CD4-positive, CD25-positive, alpha-beta regulatory T cell (primary cell): ENCODE measurements around the gene CUL4A. TPM values are rescaled to one million over a fixed set of nuclear protein-coding genes. Genes with fewer than 3 reads are reported as not detected.
"Not testable (repeated sequence)": the region's sequence is repeated elsewhere in the genome, so short reads cannot be mapped to it uniquely, and the experiment has no call there.

Experiments
- ATAC-seq, 2 donors: fragments of 150-1000 bp; cut with Tn5 transposase; one replicate each; pipeline ENCODE4 v1.10.0; 2021; ENCODE audit warnings: low read depth in 2 of 2, moderate number of reproducible peaks in 2 of 2, moderate library complexity in 1 of 2
- DNase-seq, 3 donors: peaks; one replicate each; pipeline versions ENCODE4 v3.0.0 to v3.0.0-alpha.2; 2012 to 2022; ENCODE audit warnings: mixed read lengths in 1 of 3
- H3K27ac ChIP-seq: one replicate; pipeline ENCODE4 v1.7.0; 2013; ENCODE audit warnings: mild to moderate bottlenecking, low read length; ENCODE audit not compliant: insufficient read depth, poor library complexity, severe bottlenecking
- H3K27me3 ChIP-seq: one replicate; pipeline ENCODE4 v1.7.0; 2013; ENCODE audit warnings: low read length; ENCODE audit not compliant: control insufficient read depth, insufficient read depth
- H3K36me3 ChIP-seq: one replicate; pipeline ENCODE4 v1.7.0; 2013; ENCODE audit warnings: mild to moderate bottlenecking, low read length, moderate library complexity; ENCODE audit not compliant: control insufficient read depth, insufficient read depth
- H3K4me1 ChIP-seq: 2 replicates; pipeline ENCODE4 v1.7.0; 2013; ENCODE audit warnings: mild to moderate bottlenecking, low read length; ENCODE audit not compliant: insufficient read depth, control insufficient read depth, poor library complexity, severe bottlenecking
- H3K4me3 ChIP-seq: one replicate; pipeline ENCODE4 v1.7.0; 2013; ENCODE audit warnings: low read depth, mild to moderate bottlenecking, low read length, moderate library complexity
- H3K9me3 ChIP-seq, 2 experiments: 1 replicate in 1 of 2; 2 replicates in 1 of 2; pipeline ENCODE4 v1.7.0; 2013; ENCODE audit warnings: low read length in 2 of 2, mild to moderate bottlenecking in 1 of 2, moderate library complexity in 1 of 2; ENCODE audit not compliant: control insufficient read depth in 2 of 2
- H3K27ac Mint-ChIP-seq, 3 donors: one replicate each; pipeline ENCODE4 v1.8.0; 2020 to 2022; ENCODE audit warnings: mild to moderate bottlenecking in 3 of 3, mixed read lengths in 3 of 3, moderate library complexity in 2 of 3
- H3K27me3 Mint-ChIP-seq: one replicate; pipeline ENCODE4 v1.8.0; 2022; ENCODE audit warnings: mild to moderate bottlenecking, mixed read lengths
- H3K36me3 Mint-ChIP-seq: one replicate; pipeline ENCODE4 v1.8.0; 2020; ENCODE audit warnings: mixed read lengths
- H3K4me1 Mint-ChIP-seq, 4 donors: one replicate each; pipeline ENCODE4 v1.8.0; 2020 to 2022; ENCODE audit warnings: mixed read lengths in 4 of 4, mild to moderate bottlenecking in 1 of 4
- H3K4me3 Mint-ChIP-seq, 4 donors: one replicate each; pipeline ENCODE4 v1.8.0; 2020 to 2022; ENCODE audit warnings: mild to moderate bottlenecking in 4 of 4, mixed read lengths in 4 of 4, moderate library complexity in 3 of 4
- H3K9me3 Mint-ChIP-seq, 7 donors: one replicate each; pipeline ENCODE4 v1.8.0; 2020 to 2022; ENCODE audit warnings: mixed read lengths in 7 of 7, mild to moderate bottlenecking in 3 of 7, moderate library complexity in 2 of 7
- polyA plus RNA-seq, 4 donors: library from polyadenylated mRNA; unstranded; fragments of 300-500 nt; fragmentation: Illumina TruSeq; gene quantifications; one replicate each; pipeline ENCODE4 v1.2.3, GENCODE V29; 2021
- total RNA-seq: library from RNA; stranded (reverse); gene quantifications from one replicate; pipeline ENCODE4 v1.2.3, GENCODE V29; 2022

The CUL4A gene
- total RNA-seq = 76.4 TPM
- polyA plus RNA-seq = 10 to 100 TPM; 46.5 to 54.7 (median 52.9) TPM

DNA sequence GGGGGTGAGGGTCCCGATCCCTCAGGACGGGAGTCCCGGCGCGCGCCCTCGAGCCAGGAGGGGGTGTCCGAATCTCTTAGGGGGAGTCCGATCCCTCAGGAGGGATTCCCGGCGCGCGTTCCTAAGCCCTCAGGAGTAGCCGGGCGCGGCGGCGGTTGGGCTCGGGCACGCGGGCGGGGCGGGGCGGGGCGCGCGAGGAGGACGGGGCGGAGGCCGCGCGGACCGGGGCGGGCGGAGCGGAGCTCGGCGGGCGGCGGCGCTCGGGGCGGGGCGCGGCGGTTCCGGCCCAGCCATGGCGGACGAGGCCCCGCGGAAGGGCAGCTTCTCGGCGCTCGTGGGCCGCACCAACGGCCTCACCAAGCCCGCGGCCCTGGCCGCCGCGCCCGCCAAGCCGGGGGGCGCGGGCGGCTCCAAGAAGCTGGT is at the start of gene CUL4A:
Gene CUL4A, plus strand, starts transcription at position 278 of the 423 bp plus-strand sequence. Its CDS starts 15 bp downstream, at position 293.
- peaks cover 72% of the 10 kb centered on the region for H3K4me1 ChIP-seq
- H3K27me3 Mint-ChIP-seq = no peaks in the 10 kb centered on the region
- no peaks in the 10 kb centered on the region for H3K9me3 ChIP-seq
- peak within 1 kb of the TSS; percentile 90 to 97 (median 94) for H3K4me3 Mint-ChIP-seq
- peaks cover 45 to 63% (median 52%) of the 10 kb centered on the region in 4 donors for H3K4me1 Mint-ChIP-seq
- DNase-seq (peak; percentile 62 to 70 (median 62)), ATAC-seq (peak; percentile 46 to 52)
- H3K27ac Mint-ChIP-seq = peak within 1 kb of the TSS; percentile 82 to 88 (median 87)
- H3K4me3 ChIP-seq = peak within 1 kb of the TSS; percentile 95
- H3K27me3 ChIP-seq = no peaks in the 10 kb centered on the region
- no peaks in the 10 kb centered on the region for H3K9me3 Mint-ChIP-seq
- H3K36me3 Mint-ChIP-seq = peaks cover 23% of the 10 kb centered on the region
- H3K36me3 ChIP-seq = peaks cover 9% of the 10 kb centered on the region
- peak within 1 kb of the TSS; percentile 96 for H3K27ac ChIP-seq

DNA sequence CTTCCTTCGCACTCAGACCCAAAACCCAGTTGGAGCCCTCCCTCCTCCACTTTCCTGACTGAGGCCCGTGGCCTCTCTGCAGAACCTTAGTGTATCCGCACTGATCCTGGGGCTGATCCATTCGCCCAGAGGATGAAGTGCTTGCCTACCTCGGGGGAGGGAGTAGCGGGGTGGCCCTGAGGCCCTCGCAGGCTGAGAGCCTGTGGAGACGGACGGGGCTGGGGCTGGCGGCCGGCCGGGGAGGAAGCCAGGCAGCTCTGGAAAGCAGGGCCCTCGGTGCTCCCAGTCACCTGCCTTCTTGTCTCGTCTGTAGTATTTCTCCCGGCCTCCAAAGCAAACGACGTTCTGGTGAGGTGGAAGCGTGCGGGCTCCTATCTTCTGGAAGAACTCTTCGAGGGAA is 49.7 kb upstream of the CUL4A start:
- Mint-ChIP-seq H3K4me1 (peaks cover 0 to 36% (median 15%) of the 10 kb centered on the region in 4 donors), H3K4me3 (peak overlapping the region in 1 of 4 donors; percentile 52), H3K36me3 (no peaks in the 10 kb centered on the region), H3K9me3 (peaks cover 0 to 5% (median 0%) of the 10 kb centered on the region in 7 donors), H3K27ac (no peak overlapping the region), H3K27me3 (no peaks in the 10 kb centered on the region)
- Histone ChIP-seq H3K27me3 (no peaks in the 10 kb centered on the region), H3K4me3 (no peak overlapping the region), H3K4me1 (peaks cover 13% of the 10 kb centered on the region), H3K27ac (no peak overlapping the region), H3K9me3 (no peaks in the 10 kb centered on the region), H3K36me3 (no peaks in the 10 kb centered on the region)
- DNase-seq (no peak), ATAC-seq (no peak)

DNA sequence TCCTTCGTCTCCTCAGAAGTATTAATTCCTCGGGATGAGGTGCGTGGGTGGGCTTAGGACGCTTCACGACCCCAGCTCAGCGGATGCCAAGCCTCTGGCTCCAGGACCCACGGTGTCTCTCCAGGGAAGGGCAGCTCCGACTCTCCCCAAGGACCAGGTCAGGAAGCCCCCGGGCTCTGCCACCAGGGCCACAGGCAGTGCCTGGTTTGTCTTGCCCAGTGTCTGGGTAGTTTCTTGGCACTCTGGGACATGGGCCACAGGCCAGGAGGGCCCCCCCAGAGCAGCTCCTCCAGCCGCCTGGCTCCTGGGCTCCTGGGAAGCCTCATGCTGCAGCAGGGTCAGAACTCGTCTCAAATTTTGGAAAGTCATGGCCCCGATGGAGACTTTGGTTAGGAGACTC is 48.4 kb upstream of the CUL4A start:
- Mint-ChIP-seq H3K36me3 (no peaks in the 10 kb centered on the region), H3K4me3 (peak overlapping the region in 2 of 4 donors; percentile 52 to 86)

DNA sequence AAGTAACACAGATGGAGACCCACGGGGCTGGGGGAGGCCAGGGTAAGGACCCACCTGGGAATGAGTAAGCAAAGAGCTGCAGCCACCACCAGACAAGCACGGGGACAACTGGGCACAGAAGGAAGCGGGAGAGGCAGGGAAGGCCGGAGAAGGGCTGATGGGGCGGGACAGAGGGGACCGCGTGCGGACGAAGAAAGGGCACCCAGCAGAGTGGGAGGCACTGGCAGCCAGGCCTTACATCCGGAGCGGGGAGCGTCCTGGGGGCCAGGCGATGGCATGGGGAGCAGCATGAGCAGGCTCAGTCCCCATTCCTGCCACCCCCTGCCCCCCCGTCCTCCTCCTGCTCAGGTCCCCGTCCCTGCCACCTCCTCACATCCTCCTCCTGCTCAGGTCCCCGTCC is 48.0 kb upstream of the CUL4A start:
- no peaks in the 10 kb centered on the region for H3K27me3 ChIP-seq
- no peaks in the 10 kb centered on the region for H3K9me3 ChIP-seq
- Mint-ChIP-seq H3K4me1 (peaks cover 0 to 36% (median 18%) of the 10 kb centered on the region in 4 donors), H3K27ac (peak overlapping the region in 1 of 3 donors; percentile 92), H3K36me3 (no peaks in the 10 kb centered on the region), H3K27me3 (no peaks in the 10 kb centered on the region), H3K4me3 (peak overlapping the region in 3 of 4 donors; percentile 47 to 86 (median 67)), H3K9me3 (peaks cover 0 to 2% (median 0%) of the 10 kb centered on the region in 7 donors)
- ATAC-seq (no peak), DNase-seq (peak in 1 of 3 donors; percentile 26)
- no peak overlapping the region for H3K27ac ChIP-seq
- peaks cover 13% of the 10 kb centered on the region for H3K4me1 ChIP-seq
- H3K36me3 ChIP-seq = no peaks in the 10 kb centered on the region
- no peak overlapping the region for H3K4me3 ChIP-seq

More for the DNA sequence above, 48.4 kb upstream of the CUL4A start:
- Mint-ChIP-seq H3K27me3 (no peaks in the 10 kb centered on the region), H3K27ac (peak overlapping the region in 1 of 3 donors; percentile 92), H3K9me3 (peaks cover 0 to 2% (median 0%) of the 10 kb centered on the region in 7 donors), H3K4me1 (peaks cover 0 to 36% (median 17%) of the 10 kb centered on the region in 4 donors)
- peaks cover 13% of the 10 kb centered on the region for H3K4me1 ChIP-seq
- no peak for DNase-seq
- no peaks in the 10 kb centered on the region for H3K27me3 ChIP-seq
- no peaks in the 10 kb centered on the region for H3K9me3 ChIP-seq
- H3K27ac ChIP-seq = peak overlapping the region; percentile 5
- H3K4me3 ChIP-seq = no peak overlapping the region
- ATAC-seq = no peak
- H3K36me3 ChIP-seq = no peaks in the 10 kb centered on the region

DNA sequence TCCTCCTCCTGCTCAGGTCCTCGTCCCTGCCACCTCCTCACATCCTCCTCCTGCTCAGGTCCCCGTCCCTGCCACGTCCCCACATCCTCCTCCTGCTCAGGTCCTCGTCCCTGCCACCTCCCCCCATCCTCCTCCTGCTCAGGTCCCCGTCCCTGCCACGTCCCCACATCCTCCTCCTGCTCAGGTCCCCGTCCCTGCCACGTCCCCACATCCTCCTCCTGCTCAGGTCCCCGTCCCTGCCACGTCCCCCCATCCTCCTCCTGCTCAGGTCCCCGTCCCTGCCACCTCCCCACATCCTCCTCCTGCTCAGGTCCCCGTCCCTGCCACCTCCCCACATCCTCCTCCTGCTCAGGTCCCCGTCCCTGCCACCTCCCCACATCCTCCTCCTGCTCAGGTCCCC is 47.4 kb upstream of the CUL4A start:
- DNase-seq = peak in 1 of 3 donors; percentile 22
- ATAC-seq, H3K9me3 Mint-ChIP-seq, H3K27me3 Mint-ChIP-seq, H3K9me3 ChIP-seq, H3K27ac ChIP-seq, H3K27me3 ChIP-seq, H3K36me3 ChIP-seq, H3K27ac Mint-ChIP-seq, H3K4me3 Mint-ChIP-seq, H3K4me3 ChIP-seq, H3K36me3 Mint-ChIP-seq: not testable (repeated sequence)
- H3K4me1 ChIP-seq = peaks cover 13% of the 10 kb centered on the region
- peaks cover 0 to 36% (median 18%) of the 10 kb centered on the region in 4 donors for H3K4me1 Mint-ChIP-seq

DNA sequence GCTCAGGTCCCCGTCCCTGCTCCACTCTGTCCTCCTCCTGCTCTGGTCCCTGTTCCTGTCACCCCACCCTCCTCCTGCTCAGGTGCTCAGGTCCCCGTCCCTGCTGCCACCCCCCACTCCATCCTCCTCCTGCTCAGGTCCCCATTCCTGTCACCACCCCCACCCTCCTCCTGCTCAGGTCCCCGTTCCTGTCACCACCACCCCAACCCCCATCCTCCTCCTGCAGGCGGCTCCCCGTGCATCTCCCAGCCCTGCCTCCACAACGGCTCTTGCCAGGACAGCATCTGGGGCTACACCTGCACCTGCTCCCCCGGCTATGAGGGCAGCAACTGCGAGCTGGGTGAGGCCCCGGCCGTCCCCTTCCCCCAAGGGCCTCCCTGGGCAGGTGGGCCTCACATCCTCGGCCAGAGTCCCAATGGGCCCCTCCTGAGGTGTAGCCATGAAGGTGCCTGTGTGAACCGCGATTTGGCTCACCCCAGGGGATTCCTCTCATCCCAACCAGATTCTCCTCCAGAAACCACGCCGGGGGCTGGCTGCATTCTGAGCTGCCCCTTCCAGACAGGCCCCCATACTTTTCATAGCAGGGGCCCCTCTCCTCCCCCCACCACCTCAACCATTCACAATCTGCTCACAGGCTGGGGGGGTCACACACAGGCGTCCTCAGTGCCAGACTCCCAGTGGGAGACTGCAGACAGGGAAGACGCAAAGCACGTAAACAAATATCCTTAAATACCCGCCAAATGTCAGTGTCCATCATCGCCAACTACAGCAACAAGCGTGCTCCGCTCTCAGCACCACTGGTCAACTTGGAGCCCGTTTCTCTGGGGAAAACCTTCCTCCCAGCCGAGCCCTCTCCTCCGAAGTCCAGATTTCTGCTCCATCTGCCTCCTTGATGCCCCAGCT is 46.4 kb upstream of the CUL4A start:
- H3K36me3 ChIP-seq = no peaks in the 10 kb centered on the region
- Mint-ChIP-seq H3K27me3 (no peaks in the 10 kb centered on the region), H3K4me1 (peaks cover 4 to 36% (median 18%) of the 10 kb centered on the region in 4 donors), H3K27ac (peak overlapping the region in 2 of 3 donors; percentile 74 to 86), H3K9me3 (peaks cover 0 to 3% (median 0%) of the 10 kb centered on the region in 7 donors), H3K36me3 (peaks cover 9% of the 10 kb centered on the region), H3K4me3 (peak overlapping the region in 3 of 4 donors; percentile 41 to 52 (median 51))
- DNase-seq = peak in 2 of 3 donors; percentile 30 to 37
- H3K27ac ChIP-seq = no peak overlapping the region
- no peaks in the 10 kb centered on the region for H3K27me3 ChIP-seq
- ATAC-seq = peak; percentile 13 to 32
- peaks cover 0 to 1% of the 10 kb centered on the region in 2 experiments for H3K9me3 ChIP-seq
- no peak overlapping the region for H3K4me3 ChIP-seq
- H3K4me1 ChIP-seq = peaks cover 13% of the 10 kb centered on the region

DNA sequence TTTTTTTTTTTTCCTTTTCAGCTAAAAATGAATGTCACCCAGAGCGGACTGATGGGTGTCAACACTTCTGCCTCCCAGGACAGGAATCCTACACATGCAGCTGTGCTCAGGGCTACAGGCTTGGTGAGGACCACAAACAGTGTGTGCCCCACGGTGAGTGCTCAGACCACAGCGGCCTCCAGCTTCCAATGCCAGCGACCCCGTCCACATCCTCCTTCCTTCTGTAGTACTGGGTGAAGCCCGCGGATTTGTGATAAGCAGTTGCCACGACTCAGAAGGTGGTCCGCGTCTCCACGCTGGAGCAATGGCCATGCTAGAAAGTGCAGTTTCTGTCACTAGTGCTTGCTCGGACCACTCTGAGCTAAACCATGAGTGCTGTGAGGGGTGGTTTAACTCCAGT is 44.9 kb upstream of the CUL4A start:
- H3K36me3 ChIP-seq = no peaks in the 10 kb centered on the region
- no peak for ATAC-seq
- no peak for DNase-seq
- Mint-ChIP-seq H3K9me3 (peaks cover 0 to 7% (median 0%) of the 10 kb centered on the region in 7 donors), H3K27me3 (no peaks in the 10 kb centered on the region), H3K36me3 (peaks cover 19% of the 10 kb centered on the region), H3K4me3 (peak overlapping the region in 1 of 4 donors; percentile 73), H3K27ac (peak overlapping the region in 2 of 3 donors; percentile 11 to 52), H3K4me1 (peaks cover 4 to 35% (median 18%) of the 10 kb centered on the region in 4 donors)
- peaks cover 13% of the 10 kb centered on the region for H3K4me1 ChIP-seq
- no peak overlapping the region for H3K4me3 ChIP-seq
- H3K27ac ChIP-seq = no peak overlapping the region
- no peaks in the 10 kb centered on the region for H3K27me3 ChIP-seq
- peaks cover 0 to 1% of the 10 kb centered on the region in 2 experiments for H3K9me3 ChIP-seq
